Measurements from ENCODE around the gene TOP3A. TPM values are rescaled to one million over a fixed set of nuclear protein-coding genes. Genes with fewer than 3 reads are reported as not detected.

Gene TOP3A
- total and polyA plus RNA-seq, 2 of the 13 experiments (the other 11 are each of a cell fraction or from before 2014, with no cell fraction given), result 16.9 to 36.8 TPM

DNA sequence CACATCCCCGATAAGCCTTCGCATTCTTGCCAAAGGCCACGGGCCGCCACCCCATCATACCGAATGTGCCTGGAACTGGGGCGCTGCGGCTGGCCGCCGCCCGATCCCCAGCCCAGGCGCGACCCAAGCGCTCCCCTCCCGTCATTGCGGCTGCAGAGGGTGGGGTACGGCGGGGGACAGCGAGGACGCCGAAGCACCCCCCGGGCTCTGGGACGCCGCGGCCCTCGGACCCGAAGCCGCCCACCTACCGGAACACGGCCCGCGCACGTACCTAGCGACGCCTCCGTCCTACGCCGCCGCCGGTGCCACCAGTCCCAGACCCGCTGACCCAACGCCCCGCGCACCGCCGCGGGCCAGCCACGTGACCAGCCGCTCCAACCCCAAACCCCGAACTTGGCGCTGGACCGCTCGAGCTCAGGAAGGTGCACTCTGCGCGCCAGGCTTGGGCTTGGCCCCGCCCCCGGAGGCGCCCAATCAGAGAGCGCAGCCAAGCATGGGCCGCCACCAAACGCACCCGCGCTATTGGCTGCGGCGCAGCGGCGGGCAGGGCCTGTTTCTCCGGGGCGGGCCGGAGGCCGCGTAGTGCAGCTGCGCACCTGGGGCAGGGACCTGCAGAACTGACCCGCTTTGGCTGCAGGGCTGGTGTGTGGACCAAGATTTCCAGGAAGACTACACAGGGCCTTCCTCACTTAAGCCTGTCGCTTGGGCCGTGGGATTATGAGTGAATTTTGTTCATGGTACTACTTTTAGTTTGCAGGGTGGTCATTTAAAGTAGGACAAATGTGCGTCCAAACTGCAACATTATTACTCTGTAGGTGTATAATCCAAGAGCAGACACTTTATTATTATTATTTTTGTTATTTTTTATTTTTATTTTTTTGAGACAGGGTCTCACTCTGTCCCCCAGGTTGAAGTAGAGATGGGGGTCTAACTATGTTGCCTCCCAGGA lies 48.6 kb upstream of the TOP3A start, which contains the start of gene SHMT1 (continued):
- TF ChIP-seq HES4 (CRISPR knock-in tag; IDR thresholded peaks at IDR 0.05; ENCODE audit: borderline replicate concordance) (peak; percentile 82; the same call in 1 of the 2 replicates), MXD4 (CRISPR knock-in tag; IDR thresholded peaks at IDR 0.05) (peak; percentile 66), NFE2L2 (IDR thresholded peaks at IDR 0.05; ENCODE audit: low read length) (no peak), POLR2AphosphoS5 (IDR thresholded peaks at IDR 0.05; ENCODE audit: low read depth, low read length) (peak; percentile 87), ZNF614 (CRISPR knock-in tag; IDR thresholded peaks at IDR 0.05; ENCODE audit: borderline replicate concordance) (no peak; the same call in 1 of the 2 replicates), ZNF10 (CRISPR knock-in tag; IDR thresholded peaks at IDR 0.05; ENCODE audit: borderline replicate concordance, low read depth) (no peak), CREB1 (IDR thresholded peaks at IDR 0.05) (no peak), CREB1 (CRISPR knock-in tag; IDR thresholded peaks at IDR 0.05) (no peak), ZNF713 (CRISPR knock-in tag; IDR thresholded peaks at IDR 0.05) (no peak), CHCHD3 (CRISPR knock-in tag; IDR thresholded peaks at IDR 0.05) (no peak), HNF4A (CRISPR knock-in tag; IDR thresholded peaks at IDR 0.05) (peak; percentile 50; the same call in 1 of the 2 replicates), RFX5 (IDR thresholded peaks at IDR 0.05; ENCODE audit: low read depth, low read length) (peak; percentile 72), ZNF138 (CRISPR knock-in tag; IDR thresholded peaks at IDR 0.05; ENCODE audit: low read depth) (0 out of 2 replicates have a peak, but pooled peaks have one; percentile 31), ZMYM4 (CRISPR knock-in tag; IDR thresholded peaks at IDR 0.05) (peak; percentile 68; the same call in 1 of the 2 replicates), NAIF1 (CRISPR knock-in tag; IDR thresholded peaks at IDR 0.05; ENCODE audit: borderline replicate concordance) (peak; percentile 55), POGK (CRISPR knock-in tag; conservative IDR thresholded peaks at IDR 0.05) (peak; percentile 50; the same call in 1 of the 2 replicates), ZKSCAN8 (CRISPR knock-in tag; IDR thresholded peaks at IDR 0.05; ENCODE audit: borderline replicate concordance) (no peak), PLSCR1 (CRISPR knock-in tag; IDR thresholded peaks at IDR 0.05; ENCODE audit: borderline replicate concordance) (no peak)
- TF ChIP-seq, protein P1, sequence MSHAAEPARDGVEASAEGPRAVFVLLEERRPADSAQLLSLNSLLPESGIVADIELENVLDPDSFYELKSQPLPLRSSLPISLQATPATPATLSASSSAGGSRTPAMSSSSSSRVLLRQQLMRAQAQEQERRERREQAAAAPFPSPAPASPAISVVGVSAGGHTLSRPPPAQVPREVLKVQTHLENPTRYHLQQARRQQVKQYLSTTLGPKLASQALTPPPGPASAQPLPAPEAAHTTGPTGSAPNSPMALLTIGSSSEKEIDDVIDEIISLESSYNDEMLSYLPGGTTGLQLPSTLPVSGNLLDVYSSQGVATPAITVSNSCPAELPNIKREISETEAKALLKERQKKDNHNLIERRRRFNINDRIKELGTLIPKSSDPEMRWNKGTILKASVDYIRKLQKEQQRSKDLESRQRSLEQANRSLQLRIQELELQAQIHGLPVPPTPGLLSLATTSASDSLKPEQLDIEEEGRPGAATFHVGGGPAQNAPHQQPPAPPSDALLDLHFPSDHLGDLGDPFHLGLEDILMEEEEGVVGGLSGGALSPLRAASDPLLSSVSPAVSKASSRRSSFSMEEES (CRISPR knock-in tag; IDR thresholded peaks at IDR 0.05), result peak; percentile 76
- TF ChIP-seq, protein P2, sequence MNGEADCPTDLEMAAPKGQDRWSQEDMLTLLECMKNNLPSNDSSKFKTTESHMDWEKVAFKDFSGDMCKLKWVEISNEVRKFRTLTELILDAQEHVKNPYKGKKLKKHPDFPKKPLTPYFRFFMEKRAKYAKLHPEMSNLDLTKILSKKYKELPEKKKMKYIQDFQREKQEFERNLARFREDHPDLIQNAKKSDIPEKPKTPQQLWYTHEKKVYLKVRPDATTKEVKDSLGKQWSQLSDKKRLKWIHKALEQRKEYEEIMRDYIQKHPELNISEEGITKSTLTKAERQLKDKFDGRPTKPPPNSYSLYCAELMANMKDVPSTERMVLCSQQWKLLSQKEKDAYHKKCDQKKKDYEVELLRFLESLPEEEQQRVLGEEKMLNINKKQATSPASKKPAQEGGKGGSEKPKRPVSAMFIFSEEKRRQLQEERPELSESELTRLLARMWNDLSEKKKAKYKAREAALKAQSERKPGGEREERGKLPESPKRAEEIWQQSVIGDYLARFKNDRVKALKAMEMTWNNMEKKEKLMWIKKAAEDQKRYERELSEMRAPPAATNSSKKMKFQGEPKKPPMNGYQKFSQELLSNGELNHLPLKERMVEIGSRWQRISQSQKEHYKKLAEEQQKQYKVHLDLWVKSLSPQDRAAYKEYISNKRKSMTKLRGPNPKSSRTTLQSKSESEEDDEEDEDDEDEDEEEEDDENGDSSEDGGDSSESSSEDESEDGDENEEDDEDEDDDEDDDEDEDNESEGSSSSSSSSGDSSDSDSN (CRISPR knock-in tag; IDR thresholded peaks at IDR 0.05), result peak; percentile 83
- TF ChIP-seq, protein P3, sequence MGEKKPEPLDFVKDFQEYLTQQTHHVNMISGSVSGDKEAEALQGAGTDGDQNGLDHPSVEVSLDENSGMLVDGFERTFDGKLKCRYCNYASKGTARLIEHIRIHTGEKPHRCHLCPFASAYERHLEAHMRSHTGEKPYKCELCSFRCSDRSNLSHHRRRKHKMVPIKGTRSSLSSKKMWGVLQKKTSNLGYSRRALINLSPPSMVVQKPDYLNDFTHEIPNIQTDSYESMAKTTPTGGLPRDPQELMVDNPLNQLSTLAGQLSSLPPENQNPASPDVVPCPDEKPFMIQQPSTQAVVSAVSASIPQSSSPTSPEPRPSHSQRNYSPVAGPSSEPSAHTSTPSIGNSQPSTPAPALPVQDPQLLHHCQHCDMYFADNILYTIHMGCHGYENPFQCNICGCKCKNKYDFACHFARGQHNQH (CRISPR knock-in tag; IDR thresholded peaks at IDR 0.05), result peak; percentile 36; the same call in 1 of the 2 replicates

Measured in HepG2 (cell line).